HG03460 (cell line): ENCODE results near the gene CLDND1.

Source experiments
- ATAC-seq: cut with Tn5 transposase; IDR thresholded peaks from one replicate; pipeline ENCODE4 v1.9.1; 2021; ENCODE audit not compliant: unreplicated experiment

The CLDND1 gene

GRCh38 chr3:98521897-98522543, 682 bp downstream of the CLDND1 start:
- ATAC-seq = peak; percentile 48

- no peak for ATAC-seq
Measured at GRCh38 chr3:98519351-98519750, 3.4 kb downstream of the CLDND1 start.

GRCh38 chr3:98518816-98519215, 3.9 kb downstream of the CLDND1 start:
- no peak for ATAC-seq

GRCh38 chr3:98514948-98515347, 7.8 kb downstream of the CLDND1 start:
- ATAC-seq = no peak

GRCh38 chr3:98513736-98514135, 9.0 kb downstream of the CLDND1 start:
- no peak for ATAC-seq

- ATAC-seq = no peak
Measured at GRCh38 chr3:98513091-98513511, 9.6 kb downstream of the CLDND1 start.

GRCh38 chr3:98512576-98512975, 10.1 kb downstream of the CLDND1 start:
- no peak for ATAC-seq

GRCh38 chr3:98508582-98508981, 14.1 kb downstream of the CLDND1 start:
- no peak for ATAC-seq

GRCh38 chr3:98504539-98504938, 18.2 kb downstream of the CLDND1 start:
- no peak for ATAC-seq

GRCh38 chr3:98501863-98502576, 20.7 kb downstream of the CLDND1 start:
- ATAC-seq = no peak

GRCh38 chr3:98501270-98501669, 21.4 kb downstream of the CLDND1 start:
- no peak for ATAC-seq

GRCh38 chr3:98500019-98500418, 22.7 kb downstream of the CLDND1 start:
- no peak for ATAC-seq

- ATAC-seq = no peak
Measured at GRCh38 chr3:98497381-98497780, 25.3 kb downstream of the CLDND1 start, which contains the start of gene OR5K2. TSS of gene OR5K2 (plus strand) at chr3:98497681. CDS start at chr3:98497681, 0 bp downstream.

GRCh38 chr3:98483626-98484025, 39.1 kb downstream of the CLDND1 start:
- ATAC-seq = no peak

- ATAC-seq = no peak
Measured at GRCh38 chr3:98482717-98483482, 39.8 kb downstream of the CLDND1 start.
